WTC11 (cell line): ENCODE data around the gene PHB1. TPM values are rescaled to one million over a fixed set of nuclear protein-coding genes. Genes with fewer than 3 reads are reported as not detected.

Experiments
- ATAC-seq: fragments of 200-7000 bp; cut with Tn5 transposase; 2 replicates; pipeline ENCODE4 v1.10.0; 2021; ENCODE audit warnings: mild to moderate bottlenecking, moderate library complexity
- CTCF ChIA-PET: fragments of 300-600 bp; sonication (Branson Sonifier 250); formaldehyde crosslinking; loops from one replicate; lab custom pipeline; 2021; ENCODE audit warnings: antibody characterized with exemption; lab: Charles Lee
- POLR2A ChIA-PET: fragments of 350-600 bp; sonication (Branson Sonifier 250); formaldehyde crosslinking; loops from one replicate; lab custom pipeline; 2021; ENCODE audit warnings: antibody characterized with exemption; lab: Charles Lee
- DNase-seq: peaks from one replicate; pipeline ENCODE4 v3.0.0; 2021; ENCODE audit warnings: low spot score
- H3K27ac Mint-ChIP-seq: 2 replicates; pipeline ENCODE4 v1.8.0; 2021; ENCODE audit warnings: mixed read lengths
- H3K27me3 Mint-ChIP-seq: 2 replicates; pipeline ENCODE4 v1.8.0; 2021; ENCODE audit warnings: low read depth, mild to moderate bottlenecking, moderate library complexity, mixed read lengths
- H3K36me3 Mint-ChIP-seq: 2 replicates; pipeline ENCODE4 v1.8.0; 2021; ENCODE audit warnings: mixed read lengths
- H3K4me1 Mint-ChIP-seq: 2 replicates; pipeline ENCODE4 v1.8.0; 2022; ENCODE audit warnings: mixed read lengths
- H3K4me3 Mint-ChIP-seq: 2 replicates; pipeline ENCODE4 v1.8.0; 2021; ENCODE audit warnings: mild to moderate bottlenecking, moderate library complexity, mixed read lengths
- H3K9me3 Mint-ChIP-seq: 2 replicates; pipeline ENCODE4 v1.8.0; 2021; ENCODE audit warnings: mixed read lengths
- ARID4B ChIP-seq: sonication (generic); formaldehyde crosslinking; IDR thresholded peaks from 2 replicates; pipeline ENCODE4 v1.8.0; 2023; ENCODE audit warnings: missing genetic modification reagents, mild to moderate bottlenecking, borderline replicate concordance
- ATF2 ChIP-seq: sonication (generic); formaldehyde crosslinking; IDR thresholded peaks from 2 replicates; pipeline ENCODE4 v1.8.1; 2022; ENCODE audit warnings: low read depth, missing genetic modification reagents, borderline replicate concordance
- CBFB ChIP-seq: sonication (generic); formaldehyde crosslinking; IDR thresholded peaks from 2 replicates; pipeline ENCODE4 v1.8.1; 2022; ENCODE audit warnings: mild to moderate bottlenecking, low read depth, missing genetic modification reagents
- E2F5 ChIP-seq: sonication (generic); formaldehyde crosslinking; IDR thresholded peaks from 2 replicates; pipeline ENCODE4 v1.8.1; 2022; ENCODE audit warnings: mild to moderate bottlenecking, moderate library complexity, missing genetic modification reagents
- ETV6 ChIP-seq: sonication (generic); formaldehyde crosslinking; IDR thresholded peaks from 2 replicates; pipeline ENCODE4 v1.8.1; 2022; ENCODE audit warnings: mild to moderate bottlenecking, missing genetic modification reagents
- FOXK1 ChIP-seq: sonication (generic); formaldehyde crosslinking; IDR thresholded peaks from 2 replicates; pipeline ENCODE4 v1.8.0; 2022; ENCODE audit warnings: mild to moderate bottlenecking, moderate library complexity, missing genetic modification reagents
- IRF2 ChIP-seq: sonication (generic); formaldehyde crosslinking; IDR thresholded peaks from 2 replicates; pipeline ENCODE4 v1.8.0; 2022; ENCODE audit warnings: low read depth, missing genetic modification reagents, borderline replicate concordance
- JUN ChIP-seq: sonication (generic); formaldehyde crosslinking; IDR thresholded peaks from 2 replicates; pipeline ENCODE4 v1.8.0; 2023; ENCODE audit warnings: mild to moderate bottlenecking, missing genetic modification reagents
- KAT7 ChIP-seq: sonication (generic); formaldehyde crosslinking; IDR thresholded peaks from 2 replicates; pipeline ENCODE4 v1.8.1; 2023; ENCODE audit warnings: missing genetic modification reagents, mild to moderate bottlenecking, borderline replicate concordance
- MYBL2 ChIP-seq: sonication (generic); formaldehyde crosslinking; IDR thresholded peaks from 2 replicates; pipeline ENCODE4 v1.8.1; 2023; ENCODE audit warnings: mild to moderate bottlenecking, moderate library complexity, missing genetic modification reagents
- OVOL2 ChIP-seq: fragments of 250-450 bp; sonication (Bioruptor Pico); IDR thresholded peaks from 2 replicates; pipeline ENCODE4 v1.9.0; 2021; ENCODE audit warnings: mild to moderate bottlenecking, borderline replicate concordance
- PREB ChIP-seq: sonication (generic); formaldehyde crosslinking; IDR thresholded peaks from 2 replicates; pipeline ENCODE4 v1.8.1; 2022; ENCODE audit warnings: mild to moderate bottlenecking, missing genetic modification reagents, moderate library complexity, borderline replicate concordance
- STAT6 ChIP-seq: sonication (generic); formaldehyde crosslinking; conservative IDR thresholded peaks from 2 replicates; pipeline ENCODE4 v1.8.1; 2023; ENCODE audit warnings: mild to moderate bottlenecking, low read depth, missing genetic modification reagents, moderate library complexity
- USF1 ChIP-seq: sonication (generic); formaldehyde crosslinking; IDR thresholded peaks from 2 replicates; pipeline ENCODE4 v1.8.0; 2022; ENCODE audit warnings: mild to moderate bottlenecking, missing genetic modification reagents
- ZBTB43 ChIP-seq: sonication (generic); formaldehyde crosslinking; IDR thresholded peaks from 2 replicates; pipeline ENCODE4 v1.8.1; 2023; ENCODE audit warnings: mild to moderate bottlenecking, missing genetic modification reagents
- ZNF232 ChIP-seq: sonication (generic); formaldehyde crosslinking; IDR thresholded peaks from 2 replicates; pipeline ENCODE4 v1.8.0; 2022; ENCODE audit warnings: mild to moderate bottlenecking, missing genetic modification reagents
- ZNF263 ChIP-seq: sonication (generic); formaldehyde crosslinking; IDR thresholded peaks from 2 replicates; pipeline ENCODE4 v1.8.1; 2022; ENCODE audit warnings: low read depth, mild to moderate bottlenecking, moderate library complexity, missing genetic modification reagents
- ZNF416 ChIP-seq: fragments of 250-450 bp; sonication (Bioruptor Pico); IDR thresholded peaks from 2 replicates; pipeline ENCODE4 v1.9.0; 2021; ENCODE audit warnings: mild to moderate bottlenecking, inconsistent platforms
- ZNF671 ChIP-seq: fragments of 250-450 bp; sonication (Bioruptor Pico); IDR thresholded peaks from 2 replicates; pipeline ENCODE4 v1.8.0; 2021; ENCODE audit warnings: mild to moderate bottlenecking
- total RNA-seq: library from RNA; stranded (reverse); gene quantifications from 3 replicates; pipeline ENCODE4 v1.2.3, GENCODE V29; 2021

The PHB1 gene
- total RNA-seq, 1 experiment from 2014 or later, result 375 TPM

GRCh38 chr17:49382556-49382955 lies 32.1 kb downstream of the PHB1 start (continued):
- no peak for TF ChIP-seq ARID4B (CRISPR knock-in tag)
- no peak for TF ChIP-seq KAT7 (CRISPR knock-in tag)
- no peak for TF ChIP-seq ETV6 (CRISPR knock-in tag)
- TF ChIP-seq USF1 (CRISPR knock-in tag), result no peak
- no peak for TF ChIP-seq CBFB
- TF ChIP-seq ZNF671 (CRISPR knock-in tag), result no peak
- TF ChIP-seq MYBL2 (CRISPR knock-in tag), result no peak
- TF ChIP-seq ZNF232, result no peak
- TF ChIP-seq FOXK1 (CRISPR knock-in tag), result no peak
- no peak for TF ChIP-seq PREB (CRISPR knock-in tag)

- peaks cover 4% of the 10 kb centered on the region for H3K4me1 Mint-ChIP-seq
- POLR2A ChIA-PET, result interaction anchor here (0.6 kb wide), 1 partner anchor 46 kb away, joined by 5 read pairs; no protein-coding TSS in a partner anchor
- no peak for ATAC-seq
- no peak for TF ChIP-seq ATF2
- TF ChIP-seq JUN (CRISPR knock-in tag), result no peak
- TF ChIP-seq E2F5 (CRISPR knock-in tag), result no peak
- no peak for TF ChIP-seq ZNF232
- no peak for TF ChIP-seq ARID4B (CRISPR knock-in tag)
- no peak for TF ChIP-seq ZNF263 (CRISPR knock-in tag)
- no peak for TF ChIP-seq OVOL2
- no peak for TF ChIP-seq ZBTB43 (CRISPR knock-in tag)
- no peak for TF ChIP-seq STAT6 (CRISPR knock-in tag)
- TF ChIP-seq IRF2 (CRISPR knock-in tag), result no peak
- no peak for TF ChIP-seq ZNF416 (CRISPR knock-in tag)
Observed at GRCh38 chr17:49381793-49382192, 32.9 kb downstream of the PHB1 start.

More at GRCh38 chr17:49381793-49382192, 32.9 kb downstream of the PHB1 start:
- no peak for DNase-seq
- H3K27ac Mint-ChIP-seq, result 0 out of 2 replicates have a peak overlapping the region, but pooled peaks have one; percentile 15
- H3K36me3 Mint-ChIP-seq, result no peaks in the 10 kb centered on the region
- CTCF ChIA-PET, result interaction anchor here (0.5 to 1.9 kb wide), 4 partner anchors 11 to 14 kb away, joined by 3 to 6 read pairs (median 4); no protein-coding TSS in a partner anchor
- no peaks in the 10 kb centered on the region for H3K9me3 Mint-ChIP-seq
- H3K27me3 Mint-ChIP-seq, result peaks cover 3% of the 10 kb centered on the region; the same call in 1 of the 2 replicates
- no peak overlapping the region for H3K4me3 Mint-ChIP-seq
